Measurements from ENCODE around the gene CFAP410.

Gene CFAP410

GRCh38 chr21:44372616-44373015 is 33.4 kb upstream of the CFAP410 start:
- no peaks in the 10 kb centered on the region for H3K36me3 ChIP-seq (ENCODE audit: insufficient read depth, low read length)
- no peaks in the 10 kb centered on the region for H3K9me2 ChIP-seq (ENCODE audit: low read depth, low read length)
- H3K79me2 ChIP-seq (ENCODE audit: insufficient read depth, low read length): no peaks in the 10 kb centered on the region
- H3K27ac ChIP-seq (ENCODE audit: low read depth, low read length, poor library complexity, severe bottlenecking): no peak overlapping the region
- H3K27me3 ChIP-seq (ENCODE audit: insufficient read depth, low read length): peaks cover 12% of the 10 kb centered on the region; the same call in 1 of the 2 replicates
- H3K4me1 ChIP-seq (ENCODE audit: insufficient read depth, low read length, severe bottlenecking): no peaks in the 10 kb centered on the region
- no peak for TF ChIP-seq EZH2 (IDR thresholded peaks at IDR 0.05; ENCODE audit: borderline replicate concordance, low read length)
- no peak for TF ChIP-seq CTCF (IDR thresholded peaks at IDR 0.05; ENCODE audit: low read length)
- H4K20me1 ChIP-seq (ENCODE audit: insufficient read depth, low read length): no peaks in the 10 kb centered on the region
- no peak overlapping the region for H3K4me2 ChIP-seq (ENCODE audit: low read length)
- no peaks in the 10 kb centered on the region for H3K9me3 ChIP-seq (ENCODE audit: low read length)
- no peak overlapping the region for H2AFZ ChIP-seq (ENCODE audit: low read length)
- no peak overlapping the region for H3K9ac ChIP-seq (ENCODE audit: low read length)
- no peak overlapping the region for H3K4me3 ChIP-seq (ENCODE audit: low read depth, low read length, poor library complexity, severe bottlenecking)
- H3F3A ChIP-seq (ENCODE audit: insufficient read depth, low read length): no peaks in the 10 kb centered on the region

GRCh38 chr21:44371596-44371995 is 32.4 kb upstream of the CFAP410 start:
- Histone ChIP-seq H3K9ac (ENCODE audit: low read length) (no peak overlapping the region), H3K36me3 (ENCODE audit: insufficient read depth, low read length) (no peaks in the 10 kb centered on the region), H4K20me1 (ENCODE audit: insufficient read depth, low read length) (no peaks in the 10 kb centered on the region), H3K4me2 (ENCODE audit: low read length) (no peak overlapping the region), H3K27ac (ENCODE audit: low read depth, low read length, poor library complexity, severe bottlenecking) (no peak overlapping the region), H3K27me3 (ENCODE audit: insufficient read depth, low read length) (peaks cover 8% of the 10 kb centered on the region; the same call in 1 of the 2 replicates), H3K4me3 (ENCODE audit: low read depth, low read length, poor library complexity, severe bottlenecking) (no peak overlapping the region), H3F3A (ENCODE audit: insufficient read depth, low read length) (no peaks in the 10 kb centered on the region), H2AFZ (ENCODE audit: low read length) (no peak overlapping the region), H3K79me2 (ENCODE audit: insufficient read depth, low read length) (no peaks in the 10 kb centered on the region), H3K9me3 (ENCODE audit: low read length) (no peaks in the 10 kb centered on the region), H3K4me1 (ENCODE audit: insufficient read depth, low read length, severe bottlenecking) (no peaks in the 10 kb centered on the region), H3K9me2 (ENCODE audit: low read depth, low read length) (no peaks in the 10 kb centered on the region)
- TF ChIP-seq EZH2 (IDR thresholded peaks at IDR 0.05; ENCODE audit: borderline replicate concordance, low read length) (no peak), CTCF (IDR thresholded peaks at IDR 0.05; ENCODE audit: low read length) (no peak)

- H3K79me2 ChIP-seq (ENCODE audit: insufficient read depth, low read length): no peaks in the 10 kb centered on the region
Measured at GRCh38 chr21:44370786-44371410, 31.7 kb upstream of the CFAP410 start.

More at GRCh38 chr21:44370786-44371410, 31.7 kb upstream of the CFAP410 start:
- H3K9me3 ChIP-seq (ENCODE audit: low read length): no peaks in the 10 kb centered on the region
- TF ChIP-seq CTCF (IDR thresholded peaks at IDR 0.05; ENCODE audit: low read length): no peak
- TF ChIP-seq EZH2 (IDR thresholded peaks at IDR 0.05; ENCODE audit: borderline replicate concordance, low read length): no peak
- no peak overlapping the region for H3K9ac ChIP-seq (ENCODE audit: low read length)
- H3K4me1 ChIP-seq (ENCODE audit: insufficient read depth, low read length, severe bottlenecking): no peaks in the 10 kb centered on the region
- H4K20me1 ChIP-seq (ENCODE audit: insufficient read depth, low read length): no peaks in the 10 kb centered on the region
- H3K4me3 ChIP-seq (ENCODE audit: low read depth, low read length, poor library complexity, severe bottlenecking): no peak overlapping the region
- H3K27ac ChIP-seq (ENCODE audit: low read depth, low read length, poor library complexity, severe bottlenecking): no peak overlapping the region
- no peaks in the 10 kb centered on the region for H3F3A ChIP-seq (ENCODE audit: insufficient read depth, low read length)
- H3K4me2 ChIP-seq (ENCODE audit: low read length): no peak overlapping the region
- no peaks in the 10 kb centered on the region for H3K9me2 ChIP-seq (ENCODE audit: low read depth, low read length)
- H3K27me3 ChIP-seq (ENCODE audit: insufficient read depth, low read length): peaks cover 5% of the 10 kb centered on the region; the same call in 1 of the 2 replicates
- no peaks in the 10 kb centered on the region for H3K36me3 ChIP-seq (ENCODE audit: insufficient read depth, low read length)
- no peak overlapping the region for H2AFZ ChIP-seq (ENCODE audit: low read length)
